H1 (cell line): Measurements from ENCODE around the gene GPRASP1. TPM values are rescaled to one million over a fixed set of nuclear protein-coding genes. Genes with fewer than 3 reads are reported as not detected.

Source experiments
- CTCF ChIA-PET: fragments of 300-600 bp; sonication (Branson Sonifier 250); formaldehyde crosslinking; loops from one replicate; lab custom pipeline; 2021; ENCODE audit not compliant: partially characterized antibody; lab: Charles Lee
- POLR2A ChIA-PET: fragments of 300-600 bp; sonication (Branson Sonifier 250); formaldehyde crosslinking; loops from one replicate; lab custom pipeline; 2021; ENCODE audit warnings: inconsistent platforms; ENCODE audit not compliant: partially characterized antibody; lab: Charles Lee
- DNase-seq, 2 experiments: peaks; one replicate each; pipeline versions ENCODE4 v3.0.0 to v3.0.0-alpha.2; 2010 to 2022; ENCODE audit warnings: low spot score in 2 of 2, low read depth in 1 of 2, mixed read lengths in 1 of 2
- FAIRE-seq: peaks from 2 replicates; lab custom pipeline; 2011; peaks lifted over from hg19 to GRCh38; lab: Jason Lieb, UNC
- H2AFZ ChIP-seq: 2 replicates; pipeline ENCODE4 v1.8.1; 2012; ENCODE audit warnings: low read length, inconsistent platforms
- H2AK5ac ChIP-seq: 2 replicates; pipeline ENCODE4 v1.6.1; 2013; ENCODE audit warnings: low read depth, low read length
- H2BK120ac ChIP-seq: replicated peaks from 2 replicates; pipeline ENCODE3; 2013; ENCODE audit warnings: low read depth, low read length, inconsistent platforms
- H2BK12ac ChIP-seq: 2 replicates; pipeline ENCODE4 v1.6.1; 2013; ENCODE audit warnings: low read depth, low read length
- H2BK15ac ChIP-seq: 2 replicates; pipeline ENCODE4 v1.6.1; 2013; ENCODE audit warnings: low read length
- H2BK20ac ChIP-seq: 2 replicates; pipeline ENCODE4 v1.6.1; 2013; ENCODE audit warnings: low read length
- H2BK5ac ChIP-seq: 2 replicates; pipeline ENCODE4 v1.6.1; 2013; ENCODE audit warnings: low read depth, low read length
- H3K14ac ChIP-seq: 2 replicates; pipeline ENCODE4 v1.6.1; 2013; ENCODE audit warnings: inconsistent platforms; ENCODE audit not compliant: insufficient read length
- H3K18ac ChIP-seq: 2 replicates; pipeline ENCODE4 v1.6.1; 2013; ENCODE audit warnings: low read length; ENCODE audit errors: extremely low read depth
- H3K23ac ChIP-seq: 2 replicates; pipeline ENCODE4 v1.6.1; 2013; ENCODE audit warnings: inconsistent platforms; ENCODE audit not compliant: insufficient read length
- H3K23me2 ChIP-seq: 2 replicates; pipeline ENCODE4 v1.6.1; 2013; ENCODE audit warnings: low read depth, low read length
- H3K27ac ChIP-seq: 2 replicates; pipeline ENCODE4 v1.6.1; 2011; ENCODE audit warnings: low read depth, low read length, inconsistent platforms
- H3K27me3 ChIP-seq, 4 experiments: replicated peaks in 1 of 4; 1 replicate in 1 of 4; 2 replicates in 3 of 4; pipeline versions ENCODE4 v1.6.1 to v1.8.1; 2011 to 2013; ENCODE audit warnings: low read length in 3 of 4, mild to moderate bottlenecking in 3 of 4, inconsistent platforms in 2 of 4, mixed read lengths in 2 of 4, moderate library complexity in 1 of 4; ENCODE audit not compliant: control insufficient read depth in 3 of 4, insufficient read depth in 3 of 4; ENCODE audit errors: extremely low read depth in 1 of 4
- H3K36me3 ChIP-seq, 4 experiments: 2 replicates each; pipeline versions ENCODE4 v1.6.1 to v1.8.1; 2011 to 2013; ENCODE audit warnings: mild to moderate bottlenecking in 4 of 4, low read length in 3 of 4, moderate library complexity in 2 of 4, control low read depth in 1 of 4, inconsistent platforms in 1 of 4; ENCODE audit not compliant: insufficient read depth in 4 of 4, control insufficient read depth in 2 of 4
- H3K4ac ChIP-seq: replicated peaks from 2 replicates; pipeline ENCODE3; 2013; ENCODE audit warnings: low read length, low read depth, mixed read lengths, inconsistent platforms; ENCODE audit not compliant: insufficient read length
- H3K4me1 ChIP-seq, 4 experiments: replicated peaks in 1 of 4; 1 replicate in 1 of 4; 2 replicates in 3 of 4; pipeline versions ENCODE4 v1.6.1 to v1.8.1; 2011 to 2013; ENCODE audit warnings: low read length in 3 of 4, inconsistent platforms in 2 of 4, mixed read lengths in 1 of 4; ENCODE audit not compliant: insufficient read depth in 4 of 4, control insufficient read depth in 3 of 4
- H3K4me2 ChIP-seq, 2 experiments: 2 replicates each; pipeline versions ENCODE4 v1.6.1 to v1.8.1; 2011 to 2013; ENCODE audit warnings: low read depth in 2 of 2, low read length in 2 of 2, control low read depth in 1 of 2, inconsistent platforms in 1 of 2, mild to moderate bottlenecking in 1 of 2; ENCODE audit not compliant: insufficient read depth in 1 of 2
- H3K4me3 ChIP-seq, 4 experiments: fragments of 200-600, 300-600 bp in 1 of 4; sonication (generic), shearing (Covaris generic), sonication (Bioruptor Twin) in 1 of 4; 2 replicates each; pipeline versions ENCODE4 v1.5.1 to v1.8.1; 2011 to 2016; ENCODE audit warnings: low read length in 4 of 4, low read depth in 3 of 4, control low read depth in 2 of 4, inconsistent platforms in 2 of 4, mild to moderate bottlenecking in 2 of 4, mixed read lengths in 1 of 4, moderate library complexity in 1 of 4; ENCODE audit not compliant: insufficient read depth in 2 of 4; ENCODE audit errors: extremely low read depth in 1 of 4
- H3K56ac ChIP-seq: replicated peaks from 2 replicates; pipeline ENCODE3; 2013; ENCODE audit warnings: low read depth, mild to moderate bottlenecking, mixed read lengths, low read length, inconsistent platforms; ENCODE audit not compliant: insufficient read length
- H3K79me1 ChIP-seq: 2 replicates; pipeline ENCODE4 v1.6.1; 2013; ENCODE audit warnings: low read depth, low read length, control low read depth
- H3K79me2 ChIP-seq, 2 experiments: 2 replicates each; pipeline versions ENCODE4 v1.6.1 to v1.8.1; 2012 to 2013; ENCODE audit warnings: low read length in 2 of 2, mild to moderate bottlenecking in 2 of 2, inconsistent platforms in 1 of 2; ENCODE audit not compliant: insufficient read depth in 2 of 2, control insufficient read depth in 1 of 2
- H3K9ac ChIP-seq, 4 experiments: replicated peaks in 1 of 4; 1 replicate in 1 of 4; 2 replicates in 3 of 4; pipeline versions ENCODE4 v1.6.1 to v1.8.1; 2011 to 2013; ENCODE audit warnings: low read depth in 3 of 4, low read length in 3 of 4, control low read depth in 2 of 4, mild to moderate bottlenecking in 2 of 4, moderate library complexity in 2 of 4, inconsistent platforms in 1 of 4; ENCODE audit errors: extremely low read depth in 1 of 4
- H3K9me3 ChIP-seq, 2 experiments: 2 replicates each; pipeline versions ENCODE4 v1.6.1 to v1.8.1; 2012 to 2013; ENCODE audit warnings: mild to moderate bottlenecking in 2 of 2, moderate library complexity in 2 of 2, control low read depth in 1 of 2, inconsistent platforms in 1 of 2, low read depth in 1 of 2, low read length in 1 of 2, mixed read lengths in 1 of 2; ENCODE audit not compliant: insufficient read depth in 2 of 2
- H4K20me1 ChIP-seq, 2 experiments: replicated peaks in 1 of 2; 2 replicates each; pipeline versions ENCODE3 to v1.8.1; 2011 to 2013; ENCODE audit warnings: inconsistent platforms in 2 of 2, low read length in 2 of 2, mild to moderate bottlenecking in 1 of 2; ENCODE audit not compliant: insufficient read depth in 2 of 2, control insufficient read depth in 1 of 2
- H4K5ac ChIP-seq: 2 replicates; pipeline ENCODE4 v1.6.1; 2013; ENCODE audit warnings: low read length, low read depth, mixed read lengths, inconsistent platforms; ENCODE audit not compliant: insufficient read length
- H4K8ac ChIP-seq: 2 replicates; pipeline ENCODE4 v1.8.0; 2013; ENCODE audit warnings: mild to moderate bottlenecking, moderate library complexity, low read length, inconsistent platforms; ENCODE audit not compliant: insufficient read depth; ENCODE audit errors: extremely low read depth
- H4K91ac ChIP-seq: replicated peaks from 2 replicates; pipeline ENCODE3; 2013; ENCODE audit warnings: low read length, mixed read lengths, inconsistent platforms; ENCODE audit not compliant: insufficient read length
- BRCA1 ChIP-seq: IDR thresholded peaks from 2 replicates; pipeline ENCODE4 v1.6.1; 2012; ENCODE audit warnings: low read depth, low read length, improper control_type of control experiment
- JUN ChIP-seq: IDR thresholded peaks from 2 replicates; pipeline ENCODE4 v1.6.1; 2011; ENCODE audit warnings: low read depth, mild to moderate bottlenecking, improper control_type of control experiment, low read length
- MAX ChIP-seq: IDR thresholded peaks from 2 replicates; pipeline ENCODE4 v1.6.1; 2012; ENCODE audit warnings: inconsistent platforms
- RNF2 ChIP-seq: fragments of 200-900, 300-1000 bp; sonication (generic); IDR thresholded peaks from 2 replicates; pipeline ENCODE4 v1.7.1; 2016; ENCODE audit warnings: borderline replicate concordance, low read depth, mild to moderate bottlenecking, antibody characterized with exemption, low read length; ENCODE audit not compliant: poor library complexity, severe bottlenecking; ENCODE audit errors: missing control alignments
- SP2 ChIP-seq: IDR thresholded peaks from 2 replicates; pipeline ENCODE4 v1.6.1; 2012; ENCODE audit warnings: mild to moderate bottlenecking, low read length, inconsistent platforms
- SRF ChIP-seq: IDR thresholded peaks from 2 replicates; pipeline ENCODE4 v1.6.1; 2011; ENCODE audit warnings: mild to moderate bottlenecking, low read depth, low read length, moderate library complexity
- USF2 ChIP-seq: IDR thresholded peaks from 2 replicates; pipeline ENCODE4 v1.6.1; 2011; ENCODE audit warnings: low read length, improper control_type of control experiment
- WGBS, 2 experiments: shearing (Covaris generic) in 1 of 2; methylation state at CpG; one replicate each; pipeline versions ENCODE4 v1.1.6 to v1.1.7; 2013 to 2015; ENCODE audit warnings: low lambda C conversion rate in 2 of 2, mixed read lengths in 2 of 2, inconsistent platforms in 1 of 2, low coverage in 1 of 2, missing lambda C conversion rate in 1 of 2; ENCODE audit not compliant: insufficient replicate concordance in 2 of 2, insufficient coverage in 1 of 2, insufficient read length in 1 of 2; ENCODE audit errors: extremely low coverage in 1 of 2, missing lambda C conversion rate in 1 of 2; 5-methylcytosine and 5-hydroxymethylcytosine counted together
- polyA plus RNA-seq, 7 experiments: library from polyadenylated mRNA; depleted of rRNA in 3 of 7; stranded (reverse) in 5 of 7; unstranded in 2 of 7; fragments of >200 nt in 5 of 7; fragments of 200-250 nt in 2 of 7; gene quantifications; 1 replicate in 5 of 7; 2 replicates in 1 of 7; 4 replicates in 1 of 7; pipeline versions ENCODE4 v1.2.1 to v1.2.3, GENCODE V29; 2011 to 2013; ENCODE audit warnings: missing spikeins in 2 of 7, mixed read lengths in 2 of 7
- total RNA-seq: library from RNA; stranded (reverse); fragmentation: NEBNext Ultra II Directional; extraction: Animal tissue kit (Norgen Biotek cat#: 25700); gene quantifications from 2 replicates; pipeline ENCODE4 v1.2.1, GENCODE V29; 2021

The GPRASP1 gene
- total and polyA plus RNA-seq, 2 of the 8 experiments (the other 6 are each of a cell fraction or from before 2014, with no cell fraction given): 0.65 to 2.0 TPM

DNA sequence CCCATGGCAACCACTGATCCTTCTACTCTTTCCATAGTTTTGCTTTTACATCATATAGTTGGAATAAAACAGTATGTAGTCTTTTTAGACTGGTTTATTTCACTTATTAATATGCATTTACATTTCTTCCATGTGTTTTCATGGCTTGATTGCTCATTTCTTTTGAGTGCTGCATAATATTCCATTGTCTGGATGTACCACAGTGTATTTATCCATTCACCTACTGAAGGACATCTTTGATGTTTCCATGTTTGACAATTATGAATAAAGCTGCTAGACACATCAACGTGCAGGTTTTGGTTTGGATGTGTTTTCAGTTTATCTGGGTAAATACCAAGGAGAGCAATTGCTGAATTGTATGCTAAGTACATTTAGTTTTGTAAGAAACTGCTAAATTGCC, 13.7 kb upstream of the GPRASP1 start:
- TF ChIP-seq USF2 (no peak), MAX (no peak), SP2 (no peak), JUN (no peak), SRF (no peak), BRCA1 (no peak), RNF2 (no peak)
- Histone ChIP-seq H2AFZ (no peak overlapping the region), H3K4ac (no peak overlapping the region), H3K14ac (no peak overlapping the region), H4K20me1 (no peaks in the 10 kb centered on the region), H3K9me3 (no peaks in the 10 kb centered on the region), H3K56ac (no peak overlapping the region), H2BK20ac (no peak overlapping the region), H3K27me3 (no peaks in the 10 kb centered on the region), H3K9ac (no peak overlapping the region), H3K79me2 (no peaks in the 10 kb centered on the region), H3K4me2 (no peak overlapping the region), H2BK12ac (no peak overlapping the region), H3K36me3 (no peaks in the 10 kb centered on the region; a peak in 1 of 8 replicates), H3K23me2 (no peaks in the 10 kb centered on the region), H2BK120ac (no peak overlapping the region), H3K79me1 (no peaks in the 10 kb centered on the region), H4K91ac (no peak overlapping the region), H3K4me1 (no peaks in the 10 kb centered on the region), H3K23ac (no peak overlapping the region), H3K18ac (no peak overlapping the region), H4K5ac (no peak overlapping the region), H3K27ac (no peak overlapping the region), H4K8ac (no peak overlapping the region), H2BK15ac (no peak overlapping the region), H3K4me3 (no peak overlapping the region), H2AK5ac (no peak overlapping the region), H2BK5ac (no peak overlapping the region)
- ChIA-PET CTCF (no interaction called here), POLR2A (no interaction called here)
- FAIRE-seq (no peak), DNase-seq (no peak)
- WGBS, 2 experiments: 100% methylated on average over 1 of the region's 1 CpG; no CpG with 5 or more reads in 1 of the 2 experiments
